ENCODE results near the gene GNAT2. TPM values are rescaled to one million over a fixed set of nuclear protein-coding genes. Genes with fewer than 3 reads are reported as not detected.
"Not testable (repeated sequence)": the region's sequence is repeated elsewhere in the genome, so short reads cannot be mapped to it uniquely, and the experiment has no call there.

GNAT2 gene
- total RNA-seq (2012; rRNA removed): 0.22 TPM in 1 of 2 replicates, not detected in the other

DNA sequence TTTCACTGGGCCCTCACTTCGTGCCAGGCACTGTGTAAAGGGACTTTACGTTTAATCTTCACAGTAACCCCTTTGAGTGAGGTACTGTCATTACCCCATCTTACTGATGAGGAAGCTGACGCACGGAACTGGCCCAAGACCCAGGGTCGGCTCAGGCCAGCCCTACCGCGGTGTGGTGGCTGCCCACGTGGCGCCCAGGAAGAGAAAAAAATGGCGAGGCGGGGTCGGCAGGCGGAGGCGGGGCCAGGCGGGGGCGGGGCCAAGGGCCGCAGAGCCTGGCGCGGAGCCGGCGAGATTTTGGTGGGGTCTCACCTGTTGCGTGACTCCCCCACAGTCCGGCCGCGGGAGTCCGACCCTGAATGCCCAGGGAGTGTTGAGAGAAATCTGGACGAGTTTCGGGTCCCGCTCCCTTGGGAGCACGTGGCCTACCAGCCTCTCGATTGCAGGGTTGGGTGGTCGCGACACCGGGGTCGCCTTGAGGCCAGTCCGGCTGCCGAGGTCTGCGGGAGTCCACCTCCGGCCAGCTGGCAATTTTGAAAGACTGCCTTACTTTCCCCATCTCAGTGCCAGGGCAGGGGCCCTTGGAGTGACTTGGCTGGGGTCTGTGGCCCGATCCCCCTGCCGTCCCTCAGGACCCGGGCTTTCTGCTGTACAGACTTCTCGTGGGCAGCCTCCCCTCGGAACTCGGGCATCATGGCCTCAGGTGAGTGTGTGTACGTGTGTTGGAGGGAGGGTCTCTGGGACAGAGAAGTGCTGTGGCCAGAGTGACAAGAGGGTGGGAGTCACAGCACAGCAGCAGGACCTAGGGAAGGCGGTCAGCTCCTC lies at the start of gene GNAT2, which contains the start of gene AMPD2:
Gene GNAT2 (minus strand): TSS at position 41 of the 825 bp plus-strand sequence. CDS start 6,746 bp downstream, outside the sequence.
Gene AMPD2 (plus strand): TSS at position 262 of the 825 bp plus-strand sequence. CDS start 1,339 bp downstream, outside the sequence.
- peak within 1 kb of the TSS; percentile 97 for H3K4me3 ChIP-seq (ENCODE audit: low read length)

GRCh38 chr1:109668123-109668775 lies 48.8 kb upstream of the GNAT2 start:
- Histone ChIP-seq H3K9ac (ENCODE audit: low read depth, low read length) (peak overlapping the region; percentile 23), H3K9me3 (replicated peaks; ENCODE audit: low read length) (no peaks in the 10 kb centered on the region), H3K27me3 (ENCODE audit: control insufficient read depth, insufficient read depth, low read length) (no peaks in the 10 kb centered on the region), H3K4me3 (ENCODE audit: low read length) (peak overlapping the region; percentile 67), H3K4me1 (ENCODE audit: control insufficient read depth, insufficient read depth, low read length) (peaks cover 6% of the 10 kb centered on the region), H3K4me2 (ENCODE audit: low read length) (peak overlapping the region; percentile 82), H3K36me3 (ENCODE audit: insufficient read depth, low read length) (no peaks in the 10 kb centered on the region)

More for the DNA sequence above, at the start of gene GNAT2, which contains the start of gene AMPD2:
- H3K9ac ChIP-seq (ENCODE audit: low read depth, low read length): peak within 1 kb of the TSS; percentile 98
- H3K36me3 ChIP-seq (ENCODE audit: insufficient read depth, low read length): peaks cover 4% of the 10 kb centered on the region
- no peaks in the 10 kb centered on the region for H3K27me3 ChIP-seq (ENCODE audit: control insufficient read depth, insufficient read depth, low read length)
- H3K9me3 ChIP-seq (replicated peaks; ENCODE audit: low read length): no peaks in the 10 kb centered on the region
- peaks cover 58% of the 10 kb centered on the region for H3K4me1 ChIP-seq (ENCODE audit: control insufficient read depth, insufficient read depth, low read length)
- peak within 1 kb of the TSS; percentile 100 for H3K4me2 ChIP-seq (ENCODE audit: low read length)

- Histone ChIP-seq H3K9ac (ENCODE audit: low read depth, low read length) (peak within 1 kb of the TSS; percentile 66), H3K36me3 (ENCODE audit: insufficient read depth, low read length) (no peaks in the 10 kb centered on the region), H3K4me3 (ENCODE audit: low read length) (peak within 1 kb of the TSS; percentile 67), H3K4me1 (ENCODE audit: control insufficient read depth, insufficient read depth, low read length) (peaks cover 6% of the 10 kb centered on the region), H3K9me3 (replicated peaks; ENCODE audit: low read length) (no peaks in the 10 kb centered on the region), H3K4me2 (ENCODE audit: low read length) (peak within 1 kb of the TSS; percentile 82), H3K27me3 (ENCODE audit: control insufficient read depth, insufficient read depth, low read length) (no peaks in the 10 kb centered on the region)
These were observed 48.2 kb upstream of the GNAT2 start, which contains the start of gene GSTM2 for GRCh38 chr1:109667452-109668122. Gene GSTM2, plus strand, starts transcription at chr1:109668057. Its CDS starts 59 bp downstream, at chr1:109668116.

- Histone ChIP-seq H3K27me3 (ENCODE audit: control insufficient read depth, insufficient read depth, low read length) (no peaks in the 10 kb centered on the region), H3K4me3 (ENCODE audit: low read length) (no peak overlapping the region), H3K4me1 (ENCODE audit: control insufficient read depth, insufficient read depth, low read length) (peaks cover 6% of the 10 kb centered on the region), H3K9me3 (replicated peaks; ENCODE audit: low read length) (no peaks in the 10 kb centered on the region), H3K9ac (ENCODE audit: low read depth, low read length) (no peak overlapping the region), H3K4me2 (ENCODE audit: low read length) (no peak overlapping the region), H3K36me3 (ENCODE audit: insufficient read depth, low read length) (no peaks in the 10 kb centered on the region)
These were observed 45.3 kb upstream of the GNAT2 start for GRCh38 chr1:109664671-109665070.

DNA sequence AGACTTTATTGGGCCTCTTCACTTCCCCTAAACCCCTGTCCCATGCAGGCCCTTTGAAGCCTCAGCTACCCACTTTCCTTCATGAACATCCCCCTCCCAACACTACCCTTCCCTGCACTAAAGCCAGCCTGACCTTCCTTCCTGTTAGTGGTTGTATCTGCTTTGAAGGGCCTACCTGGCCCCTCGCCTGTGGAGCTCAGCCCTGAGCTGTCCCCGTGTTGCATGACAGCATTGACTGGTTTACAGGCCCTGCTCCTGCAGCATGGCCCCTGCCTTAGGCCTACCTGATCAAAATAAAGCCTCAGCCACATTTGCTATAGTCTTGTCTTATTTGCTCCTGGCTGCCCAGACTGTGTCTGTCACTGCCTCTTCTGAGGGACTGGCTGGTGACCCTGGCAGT lies 42.0 kb upstream of the GNAT2 start:
- Histone ChIP-seq H3K4me3 (ENCODE audit: low read length) (no peak overlapping the region), H3K36me3 (ENCODE audit: insufficient read depth, low read length) (no peaks in the 10 kb centered on the region), H3K27me3 (ENCODE audit: control insufficient read depth, insufficient read depth, low read length) (no peaks in the 10 kb centered on the region), H3K4me1 (ENCODE audit: control insufficient read depth, insufficient read depth, low read length) (peaks cover 6% of the 10 kb centered on the region), H3K9me3 (replicated peaks; ENCODE audit: low read length) (no peaks in the 10 kb centered on the region), H3K9ac (ENCODE audit: low read depth, low read length) (no peak overlapping the region), H3K4me2 (ENCODE audit: low read length) (no peak overlapping the region)

GRCh38 chr1:109660691-109661026 lies 41.2 kb upstream of the GNAT2 start:
- H3K4me2 ChIP-seq (ENCODE audit: low read length); H3K9me3 ChIP-seq (replicated peaks; ENCODE audit: low read length); H3K4me3 ChIP-seq (ENCODE audit: low read length); H3K9ac ChIP-seq (ENCODE audit: low read depth, low read length); H3K4me1 ChIP-seq (ENCODE audit: control insufficient read depth, insufficient read depth, low read length); H3K27me3 ChIP-seq (ENCODE audit: control insufficient read depth, insufficient read depth, low read length); H3K36me3 ChIP-seq (ENCODE audit: insufficient read depth, low read length): not testable (repeated sequence)

GRCh38 chr1:109659997-109660690 lies 40.7 kb upstream of the GNAT2 start:
- no peaks in the 10 kb centered on the region for H3K36me3 ChIP-seq (ENCODE audit: insufficient read depth, low read length)
- H3K4me1 ChIP-seq (ENCODE audit: control insufficient read depth, insufficient read depth, low read length): peaks cover 13% of the 10 kb centered on the region
- no peak overlapping the region for H3K9ac ChIP-seq (ENCODE audit: low read depth, low read length)
- H3K4me3 ChIP-seq (ENCODE audit: low read length): no peak overlapping the region
- no peaks in the 10 kb centered on the region for H3K27me3 ChIP-seq (ENCODE audit: control insufficient read depth, insufficient read depth, low read length)
- H3K4me2 ChIP-seq (ENCODE audit: low read length): no peak overlapping the region
- H3K9me3 ChIP-seq (replicated peaks; ENCODE audit: low read length): no peaks in the 10 kb centered on the region

GRCh38 chr1:109659145-109659544 lies 39.7 kb upstream of the GNAT2 start:
- Histone ChIP-seq H3K9ac (ENCODE audit: low read depth, low read length) (no peak overlapping the region), H3K4me2 (ENCODE audit: low read length) (no peak overlapping the region), H3K9me3 (replicated peaks; ENCODE audit: low read length) (no peaks in the 10 kb centered on the region), H3K36me3 (ENCODE audit: insufficient read depth, low read length) (no peaks in the 10 kb centered on the region), H3K27me3 (ENCODE audit: control insufficient read depth, insufficient read depth, low read length) (peaks cover 4% of the 10 kb centered on the region), H3K4me3 (ENCODE audit: low read length) (no peak overlapping the region), H3K4me1 (ENCODE audit: control insufficient read depth, insufficient read depth, low read length) (peaks cover 15% of the 10 kb centered on the region)

GRCh38 chr1:109658533-109659042 lies 39.2 kb upstream of the GNAT2 start:
- H3K4me3 ChIP-seq (ENCODE audit: low read length): no peak overlapping the region
- H3K9me3 ChIP-seq (replicated peaks; ENCODE audit: low read length): no peaks in the 10 kb centered on the region
- H3K27me3 ChIP-seq (ENCODE audit: control insufficient read depth, insufficient read depth, low read length): peaks cover 4% of the 10 kb centered on the region
- H3K9ac ChIP-seq (ENCODE audit: low read depth, low read length): no peak overlapping the region
- no peak overlapping the region for H3K4me2 ChIP-seq (ENCODE audit: low read length)
- H3K4me1 ChIP-seq (ENCODE audit: control insufficient read depth, insufficient read depth, low read length): peaks cover 9% of the 10 kb centered on the region
- no peaks in the 10 kb centered on the region for H3K36me3 ChIP-seq (ENCODE audit: insufficient read depth, low read length)

- H3K4me1 ChIP-seq (ENCODE audit: control insufficient read depth, insufficient read depth, low read length): peaks cover 8% of the 10 kb centered on the region
- H3K4me2 ChIP-seq (ENCODE audit: low read length): no peak overlapping the region
- no peak overlapping the region for H3K9ac ChIP-seq (ENCODE audit: low read depth, low read length)
- H3K9me3 ChIP-seq (replicated peaks; ENCODE audit: low read length): no peaks in the 10 kb centered on the region
- H3K27me3 ChIP-seq (ENCODE audit: control insufficient read depth, insufficient read depth, low read length): peaks cover 8% of the 10 kb centered on the region
- H3K4me3 ChIP-seq (ENCODE audit: low read length): no peak overlapping the region
- no peaks in the 10 kb centered on the region for H3K36me3 ChIP-seq (ENCODE audit: insufficient read depth, low read length)
These were observed 38.6 kb upstream of the GNAT2 start for GRCh38 chr1:109657970-109658369.

- H3K36me3 ChIP-seq (ENCODE audit: insufficient read depth, low read length): no peaks in the 10 kb centered on the region
- no peaks in the 10 kb centered on the region for H3K9me3 ChIP-seq (replicated peaks; ENCODE audit: low read length)
- no peak overlapping the region for H3K9ac ChIP-seq (ENCODE audit: low read depth, low read length)
- H3K27me3 ChIP-seq (ENCODE audit: control insufficient read depth, insufficient read depth, low read length): peaks cover 10% of the 10 kb centered on the region
- no peak overlapping the region for H3K4me2 ChIP-seq (ENCODE audit: low read length)
- no peak overlapping the region for H3K4me3 ChIP-seq (ENCODE audit: low read length)
- peaks cover 8% of the 10 kb centered on the region for H3K4me1 ChIP-seq (ENCODE audit: control insufficient read depth, insufficient read depth, low read length)
These were observed 38.0 kb upstream of the GNAT2 start for GRCh38 chr1:109657395-109657794.

Data from skeletal muscle satellite cell (primary cell).